Fibroblast of lung (primary cell): ENCODE data around the gene RBM4B. TPM values are rescaled to one million over a fixed set of nuclear protein-coding genes. Genes with fewer than 3 reads are reported as not detected.
A peak's percentile ranks its signal among the peaks of the same experiment; 100 is the strongest.

Experiments
- DNase-seq, 2 donors: peaks; one replicate each; pipeline versions ENCODE4 v3.0.0 to v3.0.0-alpha.2; 2010; ENCODE audit warnings: low read depth in 2 of 2
- H2AFZ ChIP-seq: 2 replicates; pipeline ENCODE4 v1.5.1; 2012; ENCODE audit warnings: low read length, control low read depth, inconsistent platforms
- H3K27ac ChIP-seq: 2 replicates; pipeline ENCODE4 v1.5.1; 2011; ENCODE audit warnings: low read length, control low read depth; ENCODE audit not compliant: insufficient read depth
- H3K27me3 ChIP-seq: 2 replicates; pipeline ENCODE4 v1.5.1; 2011; ENCODE audit warnings: mild to moderate bottlenecking, low read length; ENCODE audit not compliant: control insufficient read depth, insufficient read depth
- H3K36me3 ChIP-seq: 2 replicates; pipeline ENCODE4 v1.5.1; 2011; ENCODE audit warnings: low read length; ENCODE audit not compliant: control insufficient read depth, insufficient read depth
- H3K4me1 ChIP-seq: 2 replicates; pipeline ENCODE4 v1.5.1; 2011; ENCODE audit warnings: low read length; ENCODE audit not compliant: control insufficient read depth, insufficient read depth; ENCODE audit errors: extremely low read depth
- H3K4me2 ChIP-seq: 2 replicates; pipeline ENCODE4 v1.5.1; 2011; ENCODE audit warnings: low read length, control low read depth; ENCODE audit not compliant: insufficient read depth; ENCODE audit errors: extremely low read depth
- H3K4me3 ChIP-seq, 4 experiments: fragments of 200-600 bp in 1 of 4; sonication (generic) in 1 of 4; replicated peaks in 1 of 4; 2 replicates each; pipeline ENCODE4 v1.5.1; 2011 to 2016; ENCODE audit warnings: low read length in 4 of 4, low read depth in 3 of 4, mild to moderate bottlenecking in 3 of 4, control low read depth in 2 of 4, inconsistent platforms in 1 of 4, mixed read lengths in 1 of 4; ENCODE audit not compliant: insufficient read depth in 1 of 4; ENCODE audit errors: control extremely low read depth in 1 of 4
- H3K79me2 ChIP-seq: 2 replicates; pipeline ENCODE4 v1.5.1; 2012; ENCODE audit warnings: mild to moderate bottlenecking, low read length, inconsistent platforms; ENCODE audit not compliant: control insufficient read depth, insufficient read depth
- H3K9ac ChIP-seq: 2 replicates; pipeline ENCODE4 v1.5.1; 2011; ENCODE audit warnings: mild to moderate bottlenecking, low read length, control low read depth; ENCODE audit not compliant: insufficient read depth
- H3K9me3 ChIP-seq: 2 replicates; pipeline ENCODE4 v1.5.1; 2012; ENCODE audit warnings: low read depth, low read length; ENCODE audit not compliant: control insufficient read depth, insufficient read depth
- H4K20me1 ChIP-seq: 2 replicates; pipeline ENCODE4 v1.5.1; 2011; ENCODE audit warnings: low read length; ENCODE audit not compliant: control insufficient read depth, insufficient read depth; ENCODE audit errors: extremely low read depth
- EZH2 ChIP-seq: IDR thresholded peaks from 2 replicates; pipeline ENCODE4 v1.5.1; 2012; ENCODE audit warnings: low read length, control low read depth, mild to moderate bottlenecking; ENCODE audit errors: missing control alignments
- polyA plus RNA-seq, 2 donors: library from polyadenylated mRNA; depleted of rRNA in 1 of 2; stranded (reverse) in 1 of 2; unstranded in 1 of 2; fragments of >200 nt; gene quantifications; 2 replicates each; pipeline ENCODE4 v1.2.1, GENCODE V29; 2011 to 2012; ENCODE audit warnings: missing spikeins in 1 of 2
- total RNA-seq: library from RNA; depleted of rRNA; stranded (reverse); fragments of >200 nt; gene quantifications from 2 replicates; pipeline ENCODE4 v1.2.1, GENCODE V29; 2014
- TF ChIP-seq, protein P1 (sequence below), 2 donors: IDR thresholded peaks in 1 of 2; conservative IDR thresholded peaks in 1 of 2; 1 replicate in 1 of 2; 2 replicates in 1 of 2; pipeline ENCODE4 v1.5.1; 2011 to 2012; ENCODE audit warnings: low read length in 2 of 2, control low read depth in 1 of 2, inconsistent platforms in 1 of 2, low read depth in 1 of 2, mild to moderate bottlenecking in 1 of 2

RBM4B gene
- total and polyA plus RNA-seq, 2 donors (not counting 1 experiment from before 2014, with no cell fraction given), result 24.6 to 28.4 TPM

DNA sequence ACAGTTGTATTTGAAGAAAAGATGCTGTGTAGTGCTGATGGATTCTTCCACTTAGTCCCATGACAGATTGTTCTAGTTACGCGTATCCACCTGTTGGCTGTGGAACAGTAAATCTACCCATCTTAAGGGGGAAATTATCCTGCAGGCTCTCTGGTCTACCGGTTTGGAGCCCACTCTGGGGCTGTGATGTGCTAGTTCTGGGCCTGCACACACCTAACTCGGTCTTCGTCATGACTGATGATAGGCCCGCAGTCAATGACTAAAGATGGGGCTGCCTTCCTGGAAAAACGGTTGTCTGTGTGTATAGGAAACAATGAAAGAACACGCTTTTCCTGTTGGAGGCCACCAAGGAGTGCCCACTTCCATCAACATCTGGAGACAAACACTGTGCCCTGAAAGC is 6.2 kb upstream of the RBM4B start:
- no peaks in the 10 kb centered on the region for H3K36me3 ChIP-seq
- no peaks in the 10 kb centered on the region for H3K4me1 ChIP-seq
- no peak for DNase-seq
- H3K4me3 ChIP-seq, result no peak overlapping the region
- TF ChIP-seq EZH2, result no peak
- no peaks in the 10 kb centered on the region for H4K20me1 ChIP-seq
- H2AFZ ChIP-seq, result no peak overlapping the region
- H3K27me3 ChIP-seq, result no peaks in the 10 kb centered on the region
- H3K4me2 ChIP-seq, result no peak overlapping the region
- H3K9me3 ChIP-seq, result no peaks in the 10 kb centered on the region
- no peaks in the 10 kb centered on the region for H3K79me2 ChIP-seq
- no peak overlapping the region for H3K27ac ChIP-seq
- H3K9ac ChIP-seq, result no peak overlapping the region

DNA sequence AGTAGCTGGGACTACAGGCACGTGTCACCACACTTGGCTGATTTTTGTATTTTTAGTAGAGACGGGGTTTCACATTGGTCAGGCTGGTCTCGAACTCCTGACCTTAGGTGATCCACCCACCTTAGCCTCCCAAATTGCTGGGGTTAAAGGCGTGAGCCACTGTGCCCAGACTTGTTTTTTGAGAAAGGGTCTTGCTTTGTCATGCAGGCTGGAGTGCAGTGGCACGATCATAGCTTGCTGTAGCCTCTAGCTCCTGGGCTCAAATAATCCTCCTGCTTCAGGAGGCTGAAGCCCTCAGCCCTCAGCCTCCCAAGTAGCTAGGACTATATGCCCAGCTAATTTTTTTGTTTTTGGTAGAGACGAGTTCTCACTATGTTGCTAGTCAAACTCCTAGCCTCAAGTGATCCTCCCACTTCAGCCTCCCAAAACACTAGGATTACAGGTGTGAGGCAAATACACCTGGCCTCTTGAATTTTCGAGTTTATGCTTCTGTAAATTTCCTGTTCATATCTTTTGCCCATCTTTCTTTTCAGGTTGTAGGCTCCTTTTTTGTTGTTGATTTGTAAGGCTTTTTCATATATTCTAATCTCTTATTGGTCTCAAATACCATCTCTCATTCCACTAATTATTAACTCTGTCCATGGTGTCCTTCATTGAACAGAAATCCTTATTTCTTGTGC is 3.4 kb upstream of the RBM4B start:
- Histone ChIP-seq H3K9me3 (no peaks in the 10 kb centered on the region), H3K4me2 (no peak overlapping the region), H4K20me1 (no peaks in the 10 kb centered on the region), H3K27me3 (no peaks in the 10 kb centered on the region), H3K36me3 (peaks cover 5% of the 10 kb centered on the region), H3K79me2 (peaks cover 11% of the 10 kb centered on the region), H3K4me3 (no peak overlapping the region), H3K27ac (no peak overlapping the region), H3K9ac (no peak overlapping the region), H2AFZ (no peak overlapping the region), H3K4me1 (peaks cover 4% of the 10 kb centered on the region)
- TF ChIP-seq EZH2, result no peak
- TF ChIP-seq, protein P1, sequence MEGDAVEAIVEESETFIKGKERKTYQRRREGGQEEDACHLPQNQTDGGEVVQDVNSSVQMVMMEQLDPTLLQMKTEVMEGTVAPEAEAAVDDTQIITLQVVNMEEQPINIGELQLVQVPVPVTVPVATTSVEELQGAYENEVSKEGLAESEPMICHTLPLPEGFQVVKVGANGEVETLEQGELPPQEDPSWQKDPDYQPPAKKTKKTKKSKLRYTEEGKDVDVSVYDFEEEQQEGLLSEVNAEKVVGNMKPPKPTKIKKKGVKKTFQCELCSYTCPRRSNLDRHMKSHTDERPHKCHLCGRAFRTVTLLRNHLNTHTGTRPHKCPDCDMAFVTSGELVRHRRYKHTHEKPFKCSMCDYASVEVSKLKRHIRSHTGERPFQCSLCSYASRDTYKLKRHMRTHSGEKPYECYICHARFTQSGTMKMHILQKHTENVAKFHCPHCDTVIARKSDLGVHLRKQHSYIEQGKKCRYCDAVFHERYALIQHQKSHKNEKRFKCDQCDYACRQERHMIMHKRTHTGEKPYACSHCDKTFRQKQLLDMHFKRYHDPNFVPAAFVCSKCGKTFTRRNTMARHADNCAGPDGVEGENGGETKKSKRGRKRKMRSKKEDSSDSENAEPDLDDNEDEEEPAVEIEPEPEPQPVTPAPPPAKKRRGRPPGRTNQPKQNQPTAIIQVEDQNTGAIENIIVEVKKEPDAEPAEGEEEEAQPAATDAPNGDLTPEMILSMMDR (conservative IDR thresholded peaks at IDR 0.05 in 1 of 2, IDR thresholded peaks at IDR 0.05 in 1 of 2; ENCODE audit: low read depth in 1 of 2, low read length in 2 of 2), result no peak
- DNase-seq, result no peak

DNA sequence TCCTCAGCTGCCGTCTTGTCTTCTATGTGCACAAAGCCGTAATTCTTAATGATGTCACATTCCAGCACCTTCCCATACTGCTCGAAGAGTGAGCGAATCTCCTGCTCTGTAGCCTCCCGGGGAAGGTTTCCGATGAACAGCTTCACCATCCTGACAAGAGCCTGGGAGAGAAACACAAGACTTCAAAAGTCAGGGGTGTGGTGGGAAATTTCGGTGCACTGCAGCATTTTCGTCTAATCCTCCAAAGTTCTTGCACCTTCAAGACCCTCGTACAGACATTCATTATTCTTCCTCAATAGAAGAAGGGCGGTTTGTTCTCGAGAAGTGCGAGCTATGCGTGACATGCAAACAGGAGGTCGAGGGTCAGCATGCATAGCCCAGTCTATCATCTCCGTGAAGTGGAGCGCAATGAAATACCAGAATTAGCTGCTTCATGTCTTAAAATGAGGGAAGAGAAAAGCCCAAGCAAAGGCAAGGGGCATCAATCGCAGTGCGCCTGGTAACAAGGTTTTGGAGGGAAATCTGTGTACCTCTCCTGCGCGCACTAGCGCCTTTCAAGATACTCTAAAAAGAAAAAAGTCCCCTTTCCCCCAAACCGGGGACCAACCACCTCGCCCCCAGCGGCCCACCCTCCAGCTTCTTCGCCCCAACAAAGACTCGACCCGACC is 622 bp downstream of the RBM4B start:
- peak overlapping the region; percentile 100 for H3K4me2 ChIP-seq
- H3K9me3 ChIP-seq, result no peaks in the 10 kb centered on the region
- peak overlapping the region; percentile 54 for H2AFZ ChIP-seq
- H3K27me3 ChIP-seq, result no peaks in the 10 kb centered on the region
- H3K4me1 ChIP-seq, result peaks cover 4% of the 10 kb centered on the region
- H3K9ac ChIP-seq, result peak overlapping the region; percentile 83
- peak overlapping the region; percentile 80 to 84 (median 82) for H3K4me3 ChIP-seq
- peaks cover 22% of the 10 kb centered on the region for H3K79me2 ChIP-seq
- peak overlapping the region; percentile 87 for H3K27ac ChIP-seq
- TF ChIP-seq, protein P1 (conservative IDR thresholded peaks at IDR 0.05 in 1 of 2, IDR thresholded peaks at IDR 0.05 in 1 of 2; ENCODE audit: low read depth in 1 of 2, low read length in 2 of 2), result no peak
- no peak for TF ChIP-seq EZH2
- H3K36me3 ChIP-seq, result peaks cover 5% of the 10 kb centered on the region
- no peaks in the 10 kb centered on the region for H4K20me1 ChIP-seq
- DNase-seq, result peak in 1 of 2 donors; percentile 19
